GM19099 (cell line): ENCODE data around the gene PPP2R5C.

Experiments used
- POLR2A ChIP-seq: IDR thresholded peaks from 3 replicates; pipeline ENCODE4 v1.6.1; 2011; ENCODE audit warnings: low read depth; ENCODE audit not compliant: insufficient read length; ENCODE audit errors: extremely low read depth

The PPP2R5C gene

DNA sequence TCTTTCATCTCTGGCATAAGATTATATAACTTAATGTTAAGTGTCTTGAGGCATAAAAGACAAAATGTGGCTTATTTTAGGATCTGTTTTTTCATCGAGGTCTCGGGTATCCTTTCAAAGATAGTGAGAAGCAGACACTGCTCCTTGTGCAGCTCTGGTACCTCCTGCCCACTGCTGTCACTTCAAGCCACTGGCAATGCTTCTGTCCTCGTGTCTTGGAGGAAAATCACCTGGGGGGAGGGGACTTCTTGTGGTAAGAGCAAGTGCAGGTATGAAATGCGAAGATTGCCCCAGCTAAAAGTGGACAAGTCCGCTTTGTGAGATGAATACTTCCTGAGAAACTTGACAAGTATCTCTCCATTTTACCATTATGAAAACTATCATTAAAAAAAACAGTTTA, 165.1 kb downstream of the PPP2R5C start:
- TF ChIP-seq POLR2A: no peak

DNA sequence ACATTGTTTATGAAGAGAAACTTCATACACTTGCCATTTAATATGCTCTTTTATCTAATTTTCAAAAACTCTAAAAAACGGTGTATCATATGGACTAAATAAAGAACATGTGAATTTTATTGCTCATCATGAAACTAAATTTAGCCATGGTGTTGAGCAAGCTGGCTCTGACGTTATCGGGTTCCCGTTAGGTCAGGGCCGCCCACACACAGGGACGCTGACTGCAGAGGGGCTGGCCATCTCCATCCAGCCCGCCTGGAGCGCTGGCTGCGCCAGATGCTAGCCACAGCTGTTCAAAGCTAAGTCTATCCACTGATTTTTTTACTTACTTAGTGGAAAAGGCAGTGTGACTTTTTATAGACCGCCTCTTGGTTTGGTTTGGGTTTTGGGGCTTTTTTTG, 166.3 kb downstream of the PPP2R5C start:
- TF ChIP-seq POLR2A: no peak

- TF ChIP-seq POLR2A: no peak
Measured at GRCh38 chr14:101928415-101928841, 166.9 kb downstream of the PPP2R5C start.

GRCh38 chr14:101929096-101929495, 167.6 kb downstream of the PPP2R5C start:
- no peak for TF ChIP-seq POLR2A

DNA sequence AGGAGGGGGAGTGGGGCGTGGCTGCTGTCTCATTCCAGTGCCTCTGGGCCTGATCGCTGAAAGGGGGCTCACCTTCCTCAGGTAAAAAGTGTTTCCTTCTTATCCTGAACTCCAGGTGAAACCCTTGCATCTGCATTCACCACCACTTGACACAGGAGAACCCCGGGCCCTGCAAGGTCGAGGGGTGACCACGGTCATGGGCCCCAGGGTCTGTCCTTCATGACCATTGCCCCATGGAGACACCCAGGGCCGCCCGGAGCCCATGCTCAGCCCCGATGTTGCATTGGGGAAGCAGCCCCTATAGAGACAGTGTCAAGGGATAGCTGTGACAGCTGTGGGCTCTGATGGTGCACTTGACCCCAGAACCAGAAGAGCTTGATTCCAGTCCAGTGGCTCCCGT, 168.4 kb downstream of the PPP2R5C start:
- no peak for TF ChIP-seq POLR2A

- TF ChIP-seq POLR2A: no peak
Measured at GRCh38 chr14:101932673-101933072, 171.2 kb downstream of the PPP2R5C start.

GRCh38 chr14:101933209-101933608, 171.7 kb downstream of the PPP2R5C start:
- TF ChIP-seq POLR2A: no peak

DNA sequence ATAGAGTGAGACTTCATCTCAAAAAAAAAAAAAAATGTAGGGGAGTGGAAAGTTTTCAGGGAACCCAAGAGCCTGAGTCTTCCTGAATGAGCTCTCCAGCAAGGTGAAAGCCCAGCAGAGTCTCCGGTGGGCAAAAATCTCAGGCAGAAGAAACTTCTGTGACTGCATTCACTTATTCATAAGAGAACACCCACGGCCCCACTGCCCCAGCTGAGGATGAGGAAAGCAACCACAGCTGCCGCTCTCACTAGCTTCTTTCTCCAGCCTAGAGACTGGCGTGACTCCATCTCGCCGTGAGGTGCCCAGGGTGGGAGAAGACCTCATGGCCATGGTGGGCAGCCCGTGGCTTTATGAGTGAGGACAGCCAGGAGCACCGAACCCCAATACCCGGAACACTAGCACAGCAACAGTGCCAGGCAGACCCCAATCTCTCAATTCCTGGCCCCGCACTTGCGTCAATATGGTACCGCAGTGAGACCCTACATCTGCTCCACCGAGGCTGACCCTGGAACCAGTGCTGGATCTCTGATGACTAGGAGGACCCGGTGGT, 173.2 kb downstream of the PPP2R5C start:
- TF ChIP-seq POLR2A: no peak

- no peak for TF ChIP-seq POLR2A
Measured at GRCh38 chr14:101937926-101938767, 176.6 kb downstream of the PPP2R5C start.

DNA sequence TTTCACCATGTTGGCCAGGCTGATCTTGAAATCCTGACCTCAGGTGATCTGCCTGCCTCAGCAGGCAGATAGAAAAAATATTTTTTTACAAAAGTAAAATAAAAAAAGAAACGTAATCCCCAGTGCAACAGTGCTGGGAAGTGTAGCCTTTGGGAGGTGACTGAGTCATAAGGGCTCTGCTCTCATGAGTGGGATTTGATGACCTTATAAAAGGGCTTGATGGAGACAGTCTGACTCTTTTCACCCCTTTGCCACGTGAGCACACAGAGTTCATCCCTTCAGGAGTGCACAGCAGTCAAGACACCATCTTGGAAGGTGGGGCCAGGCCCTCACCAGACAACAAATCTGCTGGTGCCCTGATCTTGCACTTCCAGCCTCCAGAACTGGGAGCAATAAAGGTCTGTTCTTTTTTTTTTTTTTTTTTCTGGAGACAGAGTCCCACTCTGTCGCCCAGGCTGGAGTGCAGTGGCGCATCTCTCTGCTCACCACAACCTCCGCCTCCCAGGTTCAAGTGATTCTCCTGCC, 178.2 kb downstream of the PPP2R5C start:
- TF ChIP-seq POLR2A: no peak

DNA sequence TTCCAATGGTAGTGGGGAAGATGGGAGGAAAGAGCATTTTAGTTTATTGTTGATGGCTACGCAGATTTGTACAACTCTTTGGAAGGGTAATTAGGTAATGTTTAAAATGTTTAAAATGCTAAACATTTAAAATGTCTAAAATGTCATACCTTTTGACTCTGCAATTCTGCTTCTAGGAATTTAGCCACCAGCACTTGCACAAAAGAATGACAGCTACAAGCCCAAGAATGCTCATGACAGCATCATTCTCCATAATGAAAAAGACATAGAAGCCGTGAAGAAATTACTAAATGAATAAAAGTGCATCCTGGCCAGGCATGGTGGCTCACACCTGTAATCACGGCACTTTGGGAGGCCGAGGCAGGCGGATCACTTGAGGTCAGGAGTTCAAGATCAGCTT, 182.9 kb downstream of the PPP2R5C start:
- TF ChIP-seq POLR2A: no peak

- TF ChIP-seq POLR2A: no peak
Measured at GRCh38 chr14:101945171-101945570, 183.7 kb downstream of the PPP2R5C start.

- no peak for TF ChIP-seq POLR2A
Measured at GRCh38 chr14:101947577-101947903, 186.0 kb downstream of the PPP2R5C start.

DNA sequence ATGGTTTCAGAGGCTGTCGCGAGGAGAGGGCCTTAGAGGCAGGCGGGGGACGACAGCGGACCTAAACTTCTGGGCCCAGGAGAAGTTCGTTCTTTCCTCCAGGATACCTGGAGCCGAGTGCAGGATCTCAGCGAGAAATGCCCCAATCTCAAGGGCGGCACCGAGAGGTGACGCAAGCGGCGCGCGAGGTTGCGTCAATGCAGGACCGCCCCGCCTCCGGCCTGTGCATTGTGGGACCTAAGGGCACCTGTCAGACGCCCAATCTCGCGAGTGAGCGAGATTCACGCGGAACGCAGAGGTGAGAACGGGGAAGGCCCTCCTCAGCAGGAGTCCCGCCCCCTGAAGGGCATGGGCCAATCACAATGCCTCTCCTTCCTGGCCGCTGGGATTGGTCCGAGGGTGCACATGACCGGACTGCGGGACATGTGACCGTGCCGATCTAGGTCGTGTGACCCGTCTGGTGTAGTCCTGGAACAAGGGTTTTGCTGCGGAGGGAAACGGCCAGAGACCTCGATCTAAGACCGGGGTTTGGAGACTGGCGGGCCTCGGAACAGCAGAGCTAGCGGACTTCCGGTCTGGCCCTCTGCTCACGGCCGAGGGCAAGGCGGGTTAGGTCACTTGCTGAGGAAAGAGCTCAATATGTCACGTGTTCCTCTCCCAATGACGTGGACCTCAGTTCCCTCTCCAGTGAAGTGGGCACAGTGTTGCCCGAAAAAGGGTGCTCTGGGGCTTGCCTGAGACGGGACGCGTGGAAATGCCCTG, 186.6 kb downstream of the PPP2R5C start:
- TF ChIP-seq POLR2A: peak; percentile 92

- no peak for TF ChIP-seq POLR2A
Measured at GRCh38 chr14:101948666-101949216, 187.2 kb downstream of the PPP2R5C start.
